Posterior cingulate gyrus (tissue), 11 donors: ENCODE measurements around the gene CCND3.

ENCODE experiments used
- DNase-seq, 10 donors: peaks; one replicate each; pipeline versions ENCODE4 v3.0.0 to v3.0.0-alpha.2; 2020 to 2021; ENCODE audit warnings: mixed read lengths in 3 of 10
- intact Hi-C: fragments of 100-400 bp; cut with DNase I; formaldehyde crosslinking; loops from one replicate; pipeline ENCODE4 v1.15.1; 2023

Gene CCND3

GRCh38 chr6:41941280-41942066, at the start of gene CCND3:
TSS of gene CCND3 (minus strand) at chr6:41941808. CDS start at chr6:41941649, 159 bp downstream.
- intact Hi-C loops, result loop anchor here (2.0 kb wide), 1 partner anchor 103 kb away; no protein-coding TSS in a partner anchor
- DNase-seq, result peak; percentile 81 to 98 (median 92)

DNA sequence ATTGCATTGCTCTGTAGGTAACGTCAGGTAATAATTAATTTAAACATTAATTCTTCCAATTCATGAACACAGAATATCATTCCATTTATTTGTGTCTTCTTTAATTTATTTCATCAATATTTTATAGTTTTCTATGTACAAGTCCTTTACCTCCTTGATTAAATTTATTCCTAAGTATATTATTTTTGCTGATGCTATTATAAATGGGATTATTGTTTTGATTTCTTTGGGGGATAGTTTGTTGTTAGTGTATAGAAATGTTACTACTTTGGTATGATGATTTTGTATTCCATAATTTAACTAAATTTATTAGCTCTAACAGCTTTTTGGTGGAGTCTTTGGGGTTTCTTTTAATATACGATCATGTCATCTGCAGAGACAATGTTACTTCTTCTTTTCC, 44.7 kb upstream of the CCND3 start:
- intact Hi-C loops, result no loop called here
- no peak for DNase-seq

GRCh38 chr6:41984623-41985022, 43.0 kb upstream of the CCND3 start:
- DNase-seq, result no peak
- intact Hi-C loops, result no loop called here

DNA sequence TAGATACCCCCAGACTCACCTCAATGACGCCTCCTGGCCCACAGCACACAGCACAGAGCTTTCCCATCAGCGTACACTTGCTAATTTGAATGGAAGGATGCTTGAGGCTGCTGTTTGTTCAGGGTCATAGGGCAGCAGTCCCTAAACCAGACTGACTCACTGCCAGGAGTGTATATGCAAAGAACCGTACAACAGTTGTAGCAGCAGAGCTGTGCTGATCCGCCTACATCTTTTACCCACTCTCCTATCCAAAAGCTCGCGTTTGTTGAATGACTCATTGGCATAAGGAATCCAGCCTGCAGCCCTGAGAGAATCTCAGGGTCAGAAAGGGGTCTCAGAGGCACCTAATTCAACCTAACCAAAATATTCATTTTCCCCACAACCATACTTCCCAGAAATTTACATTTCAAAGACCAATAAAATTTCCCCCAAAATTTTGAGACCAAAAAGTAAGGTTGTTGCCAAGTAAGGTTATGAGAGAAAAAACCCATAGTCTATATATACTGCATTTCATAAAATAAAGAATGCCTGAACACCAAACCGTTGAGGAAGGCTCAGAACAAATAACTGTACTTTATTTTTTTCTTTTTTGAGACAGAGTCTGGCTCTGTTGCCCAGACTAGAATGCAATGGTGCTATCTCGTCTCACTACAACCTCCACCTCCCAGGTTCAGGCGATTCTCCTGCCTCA, 35.3 kb upstream of the CCND3 start:
- DNase-seq, result no peak

GRCh38 chr6:41975276-41975675, 33.7 kb upstream of the CCND3 start:
- intact Hi-C loops, result no loop called here
- DNase-seq, result peak in 1 of 10 donors; percentile 10

More for the DNA sequence above, 35.3 kb upstream of the CCND3 start:
- intact Hi-C loops, result no loop called here

- no peak for DNase-seq
- intact Hi-C loops, result no loop called here
Measured at GRCh38 chr6:41974281-41974825, 32.7 kb upstream of the CCND3 start.

DNA sequence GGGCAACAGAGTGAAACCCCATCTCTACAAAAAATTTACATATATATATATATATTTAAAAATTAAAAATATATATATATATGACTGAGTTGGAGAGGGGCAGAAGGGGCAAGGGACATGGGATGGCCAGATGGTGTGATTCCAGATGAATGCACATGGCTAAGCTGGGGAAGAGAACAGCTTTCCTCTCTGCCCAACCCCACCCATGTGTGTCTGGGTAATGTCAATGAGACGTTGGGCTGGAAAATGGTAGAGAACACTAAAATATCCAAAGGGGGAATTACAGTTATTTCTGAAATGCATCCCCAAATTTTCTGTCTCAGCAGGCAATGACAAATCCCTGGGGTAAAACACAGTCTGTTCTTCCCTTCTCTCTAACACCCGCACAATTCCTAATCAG, 31.2 kb upstream of the CCND3 start:
- intact Hi-C loops, result no loop called here
- no peak for DNase-seq

DNA sequence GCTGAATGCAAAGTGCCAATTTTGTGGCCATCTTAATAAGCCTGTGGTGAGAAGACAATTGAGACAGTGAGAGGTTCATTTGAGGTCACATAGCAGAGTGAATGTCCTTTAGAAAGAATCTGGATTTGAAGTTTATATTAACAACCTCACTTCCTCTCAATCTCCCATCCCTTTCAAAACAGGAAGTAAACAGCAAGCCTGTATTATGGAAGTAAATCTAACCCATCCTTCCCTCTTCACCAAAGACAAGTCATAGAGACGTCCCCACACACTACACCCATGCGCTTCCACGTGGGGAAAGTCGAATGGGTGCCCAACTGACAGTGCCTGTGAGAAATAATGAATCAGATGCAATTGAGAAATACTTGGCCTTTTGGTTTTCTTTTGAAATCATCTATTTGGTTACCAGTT, 28.8 kb upstream of the CCND3 start:
- intact Hi-C loops, result no loop called here
- no peak for DNase-seq

DNA sequence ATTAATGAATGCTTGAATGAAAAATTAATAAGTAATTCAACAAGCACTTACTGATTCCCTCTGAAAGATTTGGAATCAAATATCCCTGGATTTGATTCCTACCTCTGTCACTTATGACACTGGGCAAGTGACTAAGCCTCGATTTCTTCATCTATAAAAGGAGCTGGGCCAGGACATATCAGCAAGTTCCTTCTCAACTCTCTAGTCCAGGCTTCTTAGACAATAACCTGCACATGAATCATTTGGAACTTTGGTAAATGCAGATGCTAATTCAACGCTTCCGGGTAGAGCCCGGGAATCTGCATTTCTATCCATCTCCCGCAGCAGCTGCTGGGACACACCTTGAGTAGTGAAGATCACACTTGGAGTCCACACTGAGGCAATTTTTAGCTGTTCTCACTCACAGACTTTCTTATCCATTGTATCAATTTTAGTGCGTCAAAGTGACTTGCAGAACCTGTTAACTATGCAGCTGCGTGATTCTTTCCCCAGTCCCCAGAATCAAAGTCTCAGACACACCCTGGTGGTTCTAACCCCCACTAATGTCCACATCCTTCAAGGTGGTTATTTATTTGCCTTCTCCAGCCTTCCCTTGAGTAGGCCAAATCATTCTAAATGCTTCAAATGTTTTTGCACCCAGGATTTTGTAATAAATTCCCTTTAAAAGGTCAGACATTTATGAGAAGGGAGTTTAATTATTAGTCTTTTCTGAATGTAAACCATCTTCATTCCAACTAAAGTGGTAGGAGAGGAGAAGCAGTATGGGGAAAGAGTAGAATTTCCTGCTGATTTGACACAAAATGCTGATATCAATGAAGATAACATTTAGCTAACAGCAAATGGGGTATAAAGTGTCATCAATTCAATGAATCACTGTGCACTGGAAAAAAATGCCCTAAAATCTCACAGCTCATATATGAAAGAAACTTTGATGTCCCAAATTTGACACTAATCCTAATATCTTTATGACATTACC, 26.0 kb upstream of the CCND3 start:
- intact Hi-C loops, result no loop called here
- DNase-seq, result no peak

DNA sequence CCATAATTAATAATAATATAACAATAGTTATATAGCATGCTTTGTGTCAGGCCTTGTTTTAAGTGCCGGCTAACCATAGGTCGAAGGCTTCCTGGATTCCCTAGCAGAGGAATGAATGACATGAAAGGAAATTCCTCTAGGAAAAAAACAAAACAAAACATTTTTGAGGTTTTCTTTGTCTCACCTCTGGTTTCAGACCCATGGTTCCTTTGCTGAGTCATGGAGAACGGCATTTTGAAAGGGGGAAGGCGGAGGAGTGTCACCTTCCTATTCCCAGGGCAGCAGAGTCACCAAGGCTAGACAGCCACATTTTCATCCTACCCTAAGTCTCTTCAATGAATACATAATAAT, 25.3 kb upstream of the CCND3 start:
- no peak for DNase-seq

GRCh38 chr6:41966214-41966920, 24.8 kb upstream of the CCND3 start:
- intact Hi-C loops, result no loop called here
- DNase-seq, result no peak

More for the DNA sequence above, 25.3 kb upstream of the CCND3 start:
- intact Hi-C loops, result no loop called here

- DNase-seq, result no peak
- intact Hi-C loops, result no loop called here
Measured at GRCh38 chr6:41965429-41966213, 24.0 kb upstream of the CCND3 start.

GRCh38 chr6:41964201-41964887, 22.7 kb upstream of the CCND3 start:
- intact Hi-C loops, result no loop called here
- DNase-seq, result no peak

DNA sequence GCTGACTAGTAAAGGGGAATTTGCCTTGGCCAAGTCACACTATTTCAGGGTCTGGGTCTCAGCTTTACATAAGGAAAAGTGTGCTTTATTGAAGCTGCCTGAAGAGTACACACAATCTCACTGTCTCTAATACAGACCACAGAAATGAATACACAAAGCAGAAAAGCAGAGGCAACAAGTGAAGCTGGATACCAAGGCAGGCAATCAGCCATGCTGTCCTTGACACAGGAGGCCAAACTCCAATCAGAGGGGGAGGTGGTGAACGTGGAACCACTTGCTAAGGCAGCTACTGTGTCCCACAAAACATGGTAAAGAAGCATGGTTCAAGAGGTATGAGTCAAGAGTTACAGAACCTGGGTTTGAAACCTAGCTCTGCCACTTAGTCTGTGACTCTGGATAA, 21.8 kb upstream of the CCND3 start:
- DNase-seq, result no peak
- intact Hi-C loops, result no loop called here

DNA sequence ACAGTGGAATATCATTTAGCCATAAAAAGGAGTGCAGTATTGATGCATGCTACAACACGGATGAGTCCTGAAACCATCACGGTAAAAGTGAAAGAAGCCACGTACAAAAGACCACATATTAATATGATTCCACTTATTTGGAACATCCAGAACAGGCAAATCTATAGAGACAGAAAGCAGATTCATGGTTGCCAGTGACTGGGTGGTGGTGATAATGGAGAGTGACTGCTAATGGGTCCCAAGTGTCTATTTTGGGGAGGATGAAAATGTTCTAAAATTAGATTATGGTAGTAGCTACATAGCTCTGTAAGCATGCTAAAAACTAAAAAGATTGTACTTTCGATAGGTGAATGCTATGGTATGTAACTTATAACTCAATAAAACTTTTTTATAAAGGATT, 18.4 kb upstream of the CCND3 start:
- no peak for DNase-seq
- intact Hi-C loops, result no loop called here

DNA sequence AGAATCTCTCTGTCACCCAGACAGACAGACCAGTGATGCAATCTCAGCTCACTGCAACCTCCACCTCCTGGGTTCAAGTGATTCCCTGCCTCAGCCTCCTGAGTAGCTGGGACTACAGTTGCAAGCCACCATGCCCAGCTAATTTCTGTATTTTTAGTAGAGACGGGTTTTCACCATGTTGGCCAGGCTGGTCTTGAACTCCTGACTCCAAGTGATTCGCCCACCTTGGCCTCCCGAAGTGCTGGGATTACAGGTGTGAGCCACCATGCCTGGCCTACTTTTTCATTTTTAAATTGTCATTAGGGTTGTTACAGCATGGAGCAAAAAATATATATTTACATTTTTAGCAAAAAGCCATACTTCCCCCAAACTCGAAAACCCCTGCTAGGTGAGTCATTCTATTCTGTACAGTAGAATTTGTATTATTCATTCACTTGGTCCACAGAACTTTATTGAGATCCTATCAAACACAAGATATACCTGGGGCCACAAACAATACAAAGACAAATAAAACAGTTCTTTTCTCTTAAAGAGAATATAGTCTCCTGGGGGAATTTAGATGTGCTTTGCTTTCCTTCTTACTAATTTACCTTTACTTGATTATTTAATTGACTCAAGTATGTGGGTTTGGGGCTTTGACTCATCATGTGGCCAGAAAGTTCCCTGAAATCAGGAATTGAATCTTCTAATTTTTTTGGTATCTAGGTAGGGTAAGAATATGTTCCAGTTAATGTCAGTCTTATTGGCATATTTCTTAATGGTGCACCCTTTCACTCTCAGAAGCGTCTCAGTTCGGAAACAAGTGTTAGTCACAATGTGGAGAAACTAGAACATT, 16.6 kb upstream of the CCND3 start:
- intact Hi-C loops, result no loop called here
- DNase-seq, result no peak

- no peak for DNase-seq
- intact Hi-C loops, result no loop called here
Measured at GRCh38 chr6:41957117-41957516, 15.5 kb upstream of the CCND3 start.

GRCh38 chr6:41955412-41955811, 13.8 kb upstream of the CCND3 start:
- no peak for DNase-seq
- intact Hi-C loops, result no loop called here
